ENCODE measurements around the gene CERKL.

The CERKL gene

DNA sequence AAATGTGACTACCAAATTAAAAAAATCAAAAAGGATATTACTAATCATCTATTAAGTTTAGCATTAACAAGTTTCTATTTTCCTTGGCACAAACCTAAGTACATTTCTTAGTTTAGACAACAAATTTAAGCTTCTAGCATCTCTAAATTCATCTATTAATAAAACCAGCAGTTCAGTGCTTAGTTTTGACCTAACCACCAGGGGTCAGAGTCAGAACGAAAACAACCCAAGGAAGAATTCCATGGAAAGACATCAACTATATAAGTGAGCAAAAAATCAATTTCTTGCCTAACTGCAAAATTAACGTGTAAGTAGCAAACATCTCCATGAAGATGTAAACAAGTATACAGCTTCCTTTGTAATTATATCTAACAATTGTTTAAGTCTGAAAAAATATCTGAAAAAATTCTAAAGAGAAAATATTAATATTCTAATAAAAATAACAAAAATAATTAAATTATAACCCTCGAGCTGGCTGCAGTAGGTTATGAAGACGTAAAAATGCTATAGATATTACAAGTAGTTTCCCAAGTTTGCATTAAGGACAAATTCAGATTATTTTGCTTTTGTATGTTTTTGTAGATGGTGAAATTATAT is 83.7 kb downstream of the CERKL start:
- DNase-seq, result no peak

DNA sequence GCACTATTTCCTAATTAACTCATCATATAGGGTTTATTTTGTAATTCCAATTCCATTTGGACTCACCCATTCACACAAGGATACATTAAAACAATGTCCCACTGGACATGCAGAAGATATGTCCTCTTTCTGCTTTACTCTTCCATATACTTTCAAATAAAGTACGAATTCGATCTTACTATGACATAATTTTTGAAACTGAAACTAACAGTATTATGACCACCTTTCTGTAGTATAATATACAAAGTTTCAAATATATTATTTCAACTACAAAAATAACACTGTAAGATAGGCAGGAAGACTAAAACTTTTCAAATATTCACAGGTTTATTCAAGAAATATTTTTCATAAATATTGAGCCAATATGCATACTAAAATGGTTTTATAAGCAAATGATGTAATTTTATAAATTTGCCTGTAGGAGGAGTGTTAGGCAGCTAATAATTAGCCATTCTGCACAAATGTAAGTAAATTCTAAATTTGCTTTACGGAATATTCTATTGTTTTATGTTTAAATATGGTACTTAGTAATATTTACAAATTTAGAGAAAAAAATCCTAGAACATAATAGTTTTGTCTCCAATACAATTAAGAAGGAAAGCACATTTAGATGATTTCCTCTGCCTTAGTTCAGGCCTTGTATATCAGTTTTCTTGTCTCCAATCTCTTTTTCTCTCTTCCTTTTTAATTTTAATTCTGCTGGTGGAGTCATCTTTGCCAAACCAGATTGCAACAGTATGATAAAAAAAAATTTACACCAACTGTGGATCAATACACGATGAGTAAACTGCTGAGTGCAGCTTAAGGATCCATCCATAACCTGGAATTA is 85.9 kb downstream of the CERKL start:
- no peak for DNase-seq

DNA sequence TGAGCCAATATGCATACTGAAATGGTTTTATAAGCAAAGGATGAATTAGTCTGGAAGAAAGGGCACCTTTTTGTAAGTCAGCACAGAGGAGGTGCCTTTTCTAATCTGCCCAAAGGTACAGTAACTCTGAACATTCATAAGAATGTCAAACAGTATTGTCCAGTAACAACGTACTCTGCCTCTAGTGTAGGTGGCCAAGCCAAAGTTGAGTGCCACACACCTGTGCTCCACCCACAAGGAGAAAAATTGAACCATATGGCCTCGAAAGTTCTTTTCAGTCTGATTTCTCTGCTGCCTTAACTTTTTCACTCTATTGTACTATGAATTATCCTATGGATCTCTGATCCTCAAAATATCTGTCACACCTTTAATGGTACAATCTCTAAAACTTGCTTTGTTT is 86.8 kb downstream of the CERKL start:
- DNase-seq, result no peak

DNA sequence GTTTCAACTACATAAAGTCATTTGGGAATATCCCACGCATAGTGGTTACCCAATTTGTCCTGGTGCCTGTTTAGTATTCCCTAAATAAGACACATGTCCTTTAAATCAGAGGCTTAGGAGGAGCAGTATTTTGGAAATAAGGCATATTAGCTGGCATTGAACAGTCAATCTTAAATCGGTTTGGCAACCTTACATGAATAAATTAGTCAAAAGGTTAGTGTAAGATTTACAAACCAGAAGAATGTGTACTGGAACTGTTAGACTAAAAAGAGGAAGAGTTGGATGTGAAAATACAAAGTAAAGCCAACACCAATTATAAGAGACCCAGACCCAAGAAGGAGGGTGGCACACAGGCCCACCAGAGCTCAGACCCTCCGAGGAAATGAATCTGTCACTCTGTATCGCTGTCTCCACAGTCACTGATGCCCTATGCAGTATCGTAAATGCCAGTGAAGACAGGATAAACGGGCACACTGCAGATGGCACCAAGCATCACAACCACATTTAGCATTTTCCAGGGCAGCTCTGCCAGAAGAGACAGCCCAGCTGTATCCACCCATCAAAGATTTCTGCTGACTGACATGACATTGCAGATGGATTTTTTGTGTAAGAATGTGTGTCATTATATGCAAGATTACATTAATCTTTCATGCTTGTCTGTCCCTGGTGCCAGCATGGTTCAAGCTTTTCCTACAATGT is 90.4 kb downstream of the CERKL start:
- DNase-seq, result no peak

DNA sequence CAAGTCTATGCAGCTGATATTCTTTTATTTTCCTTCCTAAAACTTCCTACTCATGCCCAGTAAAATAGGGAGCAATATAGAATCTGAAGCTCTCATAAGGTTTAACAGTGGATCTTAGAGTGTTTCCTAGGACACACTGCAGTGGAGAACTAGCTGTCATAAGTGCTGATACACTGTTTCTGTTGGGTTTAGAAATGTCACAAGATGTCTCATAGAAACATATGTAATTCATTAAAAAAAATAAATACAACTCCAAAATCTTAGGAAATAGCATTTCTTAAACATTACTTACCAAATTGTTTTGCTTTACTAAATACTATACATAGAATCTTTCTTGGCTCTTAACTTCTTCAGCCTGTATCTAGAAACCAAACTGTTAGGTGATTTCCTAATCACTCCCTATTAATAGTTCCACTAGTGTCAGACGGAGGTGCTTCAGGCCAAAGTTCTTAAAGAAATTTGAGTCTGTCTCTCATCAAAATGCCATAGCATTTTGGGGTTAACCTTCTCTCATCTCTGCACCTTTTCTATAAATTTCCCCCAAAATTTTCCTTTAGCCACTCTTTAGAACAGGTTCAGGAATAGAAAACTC is 93.7 kb downstream of the CERKL start:
- DNase-seq, result no peak

DNA sequence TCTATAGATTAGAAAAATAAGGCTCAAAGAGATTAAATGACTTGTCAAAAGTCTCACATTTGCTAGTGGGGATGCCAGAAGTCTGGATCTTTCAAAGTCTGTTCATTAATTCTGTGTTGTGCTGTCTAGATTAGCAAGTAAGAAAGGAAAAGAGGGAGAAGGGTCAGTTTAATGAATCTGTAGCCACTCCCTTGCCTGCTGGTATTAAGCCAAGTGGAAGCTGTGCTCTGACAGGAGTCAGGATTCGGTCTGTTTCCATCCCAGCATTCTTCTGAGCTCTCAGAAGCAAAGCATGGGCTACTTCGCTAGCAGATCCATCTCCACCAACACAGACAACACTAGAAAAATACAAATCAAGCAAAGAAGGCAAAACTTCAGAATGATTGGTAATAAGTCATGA is 98.5 kb downstream of the CERKL start:
- DNase-seq, result no peak

DNA sequence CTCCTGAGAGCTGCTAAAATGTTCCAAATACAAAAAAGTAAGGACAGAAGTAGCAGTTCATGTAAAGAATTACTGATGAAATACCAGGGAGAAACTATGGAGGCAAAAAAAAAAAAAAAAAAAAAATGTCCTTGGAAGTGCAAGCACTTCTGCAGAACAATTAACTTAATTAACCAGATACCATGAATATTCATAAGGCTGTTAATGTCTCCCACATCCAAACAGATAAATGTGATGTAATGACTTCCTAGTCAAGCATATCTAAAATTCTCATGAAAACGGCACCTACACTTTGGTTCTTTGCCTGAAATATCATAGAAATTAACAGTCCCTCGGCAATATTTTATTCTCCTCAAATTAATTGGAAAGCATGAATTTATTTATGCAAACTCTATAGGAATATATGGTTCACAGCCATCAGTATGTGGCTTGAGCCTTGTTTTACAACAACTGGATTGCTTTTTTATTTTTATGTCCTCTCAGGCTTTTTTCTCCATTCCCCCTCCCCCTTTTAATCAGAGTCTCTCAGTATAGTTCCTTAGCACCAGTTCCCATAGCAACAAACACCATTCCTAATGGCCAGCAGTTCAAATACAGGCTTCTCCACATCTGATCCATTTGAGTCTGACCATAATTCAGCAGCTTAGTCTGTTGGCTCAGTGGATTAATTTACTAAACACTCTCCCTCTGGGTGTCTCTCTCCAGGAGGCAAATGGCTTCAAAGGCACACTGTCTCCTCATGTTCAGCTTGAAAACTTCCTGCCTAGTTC is 102.7 kb downstream of the CERKL start:
- no peak for DNase-seq

DNA sequence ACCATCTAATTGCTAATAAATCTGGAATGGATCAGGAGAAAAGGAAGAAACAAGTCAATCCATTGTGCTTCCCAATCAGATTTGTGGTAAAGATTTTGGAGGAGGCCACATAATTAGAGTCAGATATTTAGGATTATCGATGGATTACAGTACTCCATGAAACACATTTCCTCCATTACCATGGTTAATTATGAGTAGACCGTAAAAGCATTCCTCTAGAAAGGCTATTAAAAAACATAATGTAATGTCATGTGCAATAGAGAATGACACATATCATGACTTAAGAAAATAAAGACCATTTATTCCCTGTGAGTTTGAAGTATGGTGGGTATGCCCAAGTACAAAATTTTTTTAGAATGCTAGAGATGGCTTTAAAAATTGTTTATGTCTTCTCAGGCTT is 103.7 kb downstream of the CERKL start:
- no peak for DNase-seq

DNA sequence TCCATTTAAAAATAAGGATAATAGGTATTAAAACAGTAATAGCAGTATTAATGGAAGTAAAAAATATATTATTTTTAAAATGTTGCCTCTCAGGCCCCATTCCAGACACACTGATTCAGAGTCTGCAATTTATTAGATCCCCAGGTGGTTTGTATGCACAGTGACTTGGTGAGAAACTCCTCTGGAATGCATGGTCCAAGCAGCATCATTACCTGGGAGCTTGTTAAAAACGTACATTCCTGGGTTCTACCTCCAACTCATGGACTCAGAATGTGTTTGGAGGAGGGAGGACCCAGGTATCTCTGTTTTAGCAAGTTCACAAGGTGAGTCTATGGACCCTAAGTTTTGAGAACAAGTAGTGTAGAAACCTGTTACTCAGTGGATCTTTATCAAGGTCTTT is 104.1 kb downstream of the CERKL start:
- no peak for DNase-seq

DNA sequence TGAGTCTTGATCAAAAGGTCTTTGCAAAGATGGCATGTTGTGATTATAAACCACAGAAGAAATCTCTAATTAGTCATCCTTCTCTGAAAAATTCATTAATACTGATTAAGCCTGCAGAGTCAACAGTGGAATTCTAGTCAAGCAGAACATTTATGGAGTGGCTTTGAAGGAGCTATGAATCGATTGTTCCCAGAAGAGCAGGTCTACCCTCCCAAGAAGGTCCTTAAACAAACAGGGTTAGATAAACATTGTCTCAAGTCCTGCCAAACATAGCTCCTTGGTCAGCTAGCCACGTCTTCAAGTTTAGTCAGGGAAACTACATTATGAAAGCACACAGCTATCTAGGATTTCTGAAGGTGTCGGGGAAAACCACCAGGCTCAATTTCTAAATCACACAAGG is 110.8 kb downstream of the CERKL start:
- DNase-seq, result no peak

DNA sequence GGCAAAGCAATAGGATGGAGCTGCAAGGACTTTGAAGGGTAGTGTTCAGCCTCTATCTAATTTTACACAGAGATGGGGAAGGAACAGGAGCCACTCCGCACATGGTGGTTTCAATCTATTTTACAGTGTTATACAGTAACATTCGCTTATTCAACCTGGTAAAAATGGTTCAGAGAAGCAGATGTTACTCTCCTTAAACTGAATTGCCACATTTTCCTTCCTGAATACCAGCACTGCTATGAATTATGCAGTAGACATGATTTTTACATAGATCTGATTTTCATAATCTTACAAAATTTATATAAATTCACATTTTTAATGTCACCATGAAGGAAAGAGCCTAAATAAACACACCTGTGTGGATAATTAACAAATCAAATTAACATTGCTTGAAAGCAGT is 114.7 kb downstream of the CERKL start:
- DNase-seq, result no peak

DNA sequence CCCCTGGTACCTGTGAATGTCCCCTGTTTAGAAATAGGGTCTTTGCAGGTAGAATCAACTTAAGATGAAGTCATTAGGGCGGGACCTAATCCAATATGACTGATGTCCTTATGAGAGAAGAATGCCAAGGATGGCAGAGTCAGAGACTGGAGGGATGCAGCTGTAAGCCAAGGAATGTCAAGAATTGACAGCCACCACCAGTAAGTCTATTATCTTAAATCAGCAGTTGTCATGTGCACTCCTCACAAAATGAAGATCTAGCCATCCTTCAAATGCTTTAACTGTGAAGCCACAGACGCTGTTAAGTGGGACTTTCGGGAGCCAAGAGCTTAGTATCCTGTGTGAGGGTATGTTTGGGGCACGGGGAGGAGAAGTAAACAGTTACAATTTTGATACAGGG is 116.5 kb downstream of the CERKL start:
- DNase-seq, result no peak

DNA sequence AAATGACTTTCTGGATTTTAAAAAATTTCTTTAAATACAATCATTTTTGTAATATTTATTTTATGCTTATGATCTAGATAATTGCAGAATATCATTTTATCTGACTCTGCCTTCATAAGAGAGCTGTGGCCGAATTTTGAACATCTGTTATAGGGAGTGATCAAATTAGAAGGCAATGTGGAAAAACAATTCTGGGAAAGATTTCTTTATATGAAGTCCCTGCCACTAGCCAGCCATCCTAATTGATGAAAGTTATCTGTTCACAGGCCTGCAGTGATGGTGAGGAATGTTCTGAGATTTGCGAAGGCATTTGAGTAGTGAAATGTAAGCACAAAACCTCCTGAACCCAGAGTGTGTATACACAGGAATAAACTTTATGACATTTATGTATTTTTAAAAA is 120.2 kb downstream of the CERKL start:
- no peak for DNase-seq

DNA sequence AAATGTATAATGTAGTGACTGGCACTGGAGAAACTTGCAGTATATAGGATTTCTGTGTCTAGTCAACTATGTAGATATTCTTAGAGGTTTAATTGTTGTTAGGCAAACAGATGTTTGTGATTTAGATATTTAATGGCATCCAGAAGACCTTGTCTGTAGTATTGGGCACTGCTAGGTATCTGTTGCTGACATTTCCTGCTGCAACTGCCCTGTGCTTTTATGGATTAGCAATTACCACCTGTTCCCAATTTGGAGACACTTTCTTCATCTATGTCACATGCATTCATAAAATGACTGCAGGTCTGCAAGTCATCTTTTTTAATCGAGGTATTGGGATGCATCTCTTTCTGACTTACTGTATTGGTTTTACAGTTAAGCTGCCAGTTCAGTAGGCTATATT is 128.5 kb downstream of the CERKL start:
- DNase-seq, result no peak

DNA sequence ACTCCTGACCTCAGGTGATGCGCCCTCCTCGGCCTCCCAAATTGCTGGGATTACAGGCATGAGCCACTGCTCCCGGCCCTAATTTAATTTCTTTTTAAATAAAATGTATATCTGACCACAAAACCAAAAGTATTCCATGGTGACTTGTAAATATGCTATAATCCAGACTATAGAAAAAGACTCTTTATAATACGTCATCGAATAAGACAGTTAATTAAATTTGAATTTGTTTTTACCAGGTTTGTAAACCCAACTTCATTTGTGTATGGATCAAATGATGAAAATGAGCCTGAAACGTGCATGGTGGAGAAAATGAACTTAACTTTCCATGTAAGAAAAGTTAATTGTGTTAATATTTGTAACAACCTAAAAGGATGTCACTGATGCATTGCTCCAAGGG is 129.8 kb downstream of the CERKL start:
- no peak for DNase-seq

DNA sequence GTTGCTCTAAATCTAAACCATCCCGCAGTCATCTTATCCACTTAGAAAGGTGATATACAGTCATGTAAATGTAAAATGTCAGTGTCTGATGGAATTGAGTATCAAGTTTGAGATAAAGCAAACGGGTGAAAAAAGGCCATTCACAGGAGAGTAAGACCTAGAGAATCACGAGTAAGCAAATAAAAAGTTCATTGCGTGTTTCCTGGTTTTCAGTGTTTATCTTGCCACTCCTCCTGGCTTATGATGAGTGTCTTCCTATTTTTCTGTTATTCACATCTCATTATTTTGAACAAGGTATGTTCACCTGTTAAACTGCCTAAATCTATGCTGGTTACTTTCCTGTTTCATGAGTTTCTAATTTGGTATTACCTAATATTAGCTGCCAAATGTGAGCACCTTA is 130.9 kb downstream of the CERKL start:
- DNase-seq, result no peak

DNA sequence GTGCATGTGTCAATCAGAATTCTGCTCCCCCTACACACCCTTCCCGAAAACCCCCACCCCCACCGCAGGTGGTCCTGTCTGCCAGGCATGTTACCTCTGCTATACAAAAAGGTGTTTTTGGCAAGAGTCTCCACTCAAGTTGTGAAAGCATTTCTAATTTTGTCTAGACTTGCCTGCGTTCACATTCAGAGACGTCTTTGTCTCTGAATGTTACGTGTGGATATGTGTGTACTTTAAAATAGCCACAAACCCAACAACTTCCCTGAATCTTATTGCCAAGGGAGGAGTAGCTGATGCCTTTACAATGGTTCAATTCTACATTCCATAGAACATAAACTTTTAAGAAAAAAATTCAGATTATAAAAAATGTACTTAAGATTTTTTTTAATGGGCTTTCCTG is 133.1 kb downstream of the CERKL start:
- no peak for DNase-seq

DNA sequence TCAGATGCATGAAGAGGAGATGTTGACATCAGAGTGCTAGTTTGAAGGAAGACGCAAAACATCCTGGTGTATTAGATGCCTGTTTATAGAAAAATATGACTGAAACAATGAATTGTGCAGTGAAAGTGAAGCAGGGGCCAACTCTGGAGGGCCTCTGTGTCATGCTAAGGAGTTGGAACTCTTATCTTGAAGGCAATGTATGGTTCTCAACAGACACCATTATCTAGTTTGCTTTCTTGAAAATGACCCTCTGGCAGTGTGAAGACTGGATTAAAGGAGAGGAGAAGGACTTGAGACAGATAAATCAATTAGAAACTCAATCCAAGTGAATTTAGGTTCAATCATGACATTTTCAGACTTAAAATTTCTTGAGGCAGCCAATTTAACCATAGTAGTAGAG is 136.7 kb downstream of the CERKL start:
- DNase-seq, result no peak

DNA sequence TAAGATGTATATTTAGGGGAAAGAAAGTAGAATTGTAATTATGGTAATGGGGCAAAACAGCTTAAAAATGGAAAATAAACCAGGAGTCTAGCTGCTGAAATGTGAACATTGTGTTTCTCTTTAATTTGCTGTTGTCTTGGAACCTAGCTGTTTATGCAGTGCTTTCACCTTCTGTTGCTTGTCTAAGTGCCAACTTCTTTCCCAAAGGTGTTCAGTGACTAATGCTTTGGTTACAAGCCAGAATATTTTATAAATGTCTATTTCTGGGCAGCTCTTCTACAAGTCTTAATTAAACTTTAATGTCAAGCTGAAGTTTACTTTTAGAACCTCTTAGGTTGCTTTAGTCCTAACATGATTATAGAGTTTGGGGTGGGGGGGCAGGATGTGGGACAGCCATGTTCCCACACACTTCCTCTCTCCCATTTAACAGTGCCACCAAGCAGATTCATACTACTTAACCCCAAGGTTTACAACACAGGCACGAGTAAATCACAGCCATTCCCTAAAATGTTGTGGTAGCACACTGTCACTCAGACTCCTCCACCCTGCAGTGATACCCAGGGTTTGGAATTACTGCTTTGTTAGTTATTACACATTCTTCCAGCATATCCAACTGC is 139.1 kb downstream of the CERKL start:
- DNase-seq, result no peak

DNA sequence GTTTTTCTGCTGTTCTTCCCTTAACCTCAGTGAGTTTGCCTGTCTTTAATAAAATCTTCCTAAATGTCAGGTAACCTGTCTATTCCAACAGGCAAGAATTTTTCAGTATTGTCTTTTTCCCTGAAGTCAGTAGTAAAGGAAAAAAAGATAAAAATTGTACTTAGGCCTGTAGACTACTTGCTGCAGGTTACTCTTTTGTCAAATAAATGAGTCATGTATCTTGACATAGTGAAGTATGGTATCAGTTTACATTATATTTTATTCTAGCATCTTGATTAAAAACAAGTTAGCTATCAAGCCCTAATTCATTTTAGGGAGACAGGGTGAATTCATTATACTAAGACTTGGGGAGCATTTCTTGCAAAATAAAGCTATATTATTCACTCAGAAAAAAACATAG is 139.9 kb downstream of the CERKL start:
- DNase-seq, result no peak

DNA sequence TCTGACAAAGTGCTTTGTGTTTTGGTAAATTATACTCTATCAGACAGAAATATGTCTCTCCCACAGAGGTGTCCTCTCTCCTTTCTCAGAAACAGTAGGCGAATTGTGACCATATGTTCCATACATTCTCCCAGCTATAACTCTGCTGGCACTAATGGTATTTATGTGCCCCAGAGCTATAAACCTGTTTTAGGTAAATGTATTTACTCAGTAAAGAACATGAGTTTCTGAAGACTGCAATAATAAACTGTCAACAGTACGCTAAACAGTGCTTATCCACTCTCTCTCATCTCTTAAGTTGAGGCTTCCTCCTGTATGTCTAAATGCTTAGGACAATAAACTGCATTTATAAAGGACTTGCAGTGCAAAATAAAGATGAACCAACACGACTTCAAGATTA is 141.2 kb downstream of the CERKL start:
- no peak for DNase-seq

DNA sequence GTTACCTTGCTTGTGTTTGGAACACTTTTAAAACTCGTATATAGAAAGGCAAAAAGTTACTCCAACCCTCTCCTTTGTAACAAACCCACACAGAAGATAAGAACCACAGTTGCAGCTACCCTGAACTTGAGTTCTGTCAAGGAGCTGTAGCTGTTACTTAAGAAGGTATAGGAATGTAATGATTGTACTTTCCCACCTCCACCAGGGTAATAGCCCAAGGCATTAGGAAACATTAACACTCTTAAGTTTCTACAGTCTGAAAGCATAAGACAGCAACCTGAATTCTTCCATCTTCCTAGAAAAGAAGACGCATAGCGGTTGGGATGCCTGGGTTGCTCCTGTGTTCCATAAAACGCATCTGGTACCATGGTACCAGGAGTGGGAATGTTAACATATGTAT is 156.7 kb downstream of the CERKL start:
- no peak for DNase-seq

DNA sequence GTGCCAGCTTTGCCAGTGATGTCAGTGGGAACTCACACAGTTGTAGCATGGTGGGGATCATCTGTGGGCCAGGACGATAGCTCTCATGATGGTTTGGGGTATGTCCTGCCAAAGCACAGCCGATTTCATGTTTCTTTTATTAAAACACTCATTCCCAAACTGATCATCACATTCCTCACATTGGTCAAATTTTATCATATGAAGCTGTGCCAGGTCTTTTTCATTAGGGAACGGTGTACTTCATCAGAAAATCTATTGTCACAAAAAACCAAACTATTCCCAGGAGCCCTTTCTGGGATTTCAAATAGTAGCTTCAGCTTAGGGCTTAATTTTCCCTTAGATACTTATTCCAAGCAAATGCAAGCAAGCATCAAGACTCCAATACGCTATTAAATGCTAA is 157.7 kb downstream of the CERKL start:
- DNase-seq, result no peak
